ENCODE measurements around the gene DLL1.
A peak's percentile ranks its signal among the peaks of the same experiment; 100 is the strongest.

The DLL1 gene

GRCh38 chr6:170272341-170273065 lies 18.4 kb downstream of the DLL1 start:
- POLR2A ChIA-PET, result no interaction called here
- TF ChIP-seq, protein P1, sequence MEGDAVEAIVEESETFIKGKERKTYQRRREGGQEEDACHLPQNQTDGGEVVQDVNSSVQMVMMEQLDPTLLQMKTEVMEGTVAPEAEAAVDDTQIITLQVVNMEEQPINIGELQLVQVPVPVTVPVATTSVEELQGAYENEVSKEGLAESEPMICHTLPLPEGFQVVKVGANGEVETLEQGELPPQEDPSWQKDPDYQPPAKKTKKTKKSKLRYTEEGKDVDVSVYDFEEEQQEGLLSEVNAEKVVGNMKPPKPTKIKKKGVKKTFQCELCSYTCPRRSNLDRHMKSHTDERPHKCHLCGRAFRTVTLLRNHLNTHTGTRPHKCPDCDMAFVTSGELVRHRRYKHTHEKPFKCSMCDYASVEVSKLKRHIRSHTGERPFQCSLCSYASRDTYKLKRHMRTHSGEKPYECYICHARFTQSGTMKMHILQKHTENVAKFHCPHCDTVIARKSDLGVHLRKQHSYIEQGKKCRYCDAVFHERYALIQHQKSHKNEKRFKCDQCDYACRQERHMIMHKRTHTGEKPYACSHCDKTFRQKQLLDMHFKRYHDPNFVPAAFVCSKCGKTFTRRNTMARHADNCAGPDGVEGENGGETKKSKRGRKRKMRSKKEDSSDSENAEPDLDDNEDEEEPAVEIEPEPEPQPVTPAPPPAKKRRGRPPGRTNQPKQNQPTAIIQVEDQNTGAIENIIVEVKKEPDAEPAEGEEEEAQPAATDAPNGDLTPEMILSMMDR (IDR thresholded peaks at IDR 0.05; ENCODE audit: control extremely low read depth, extremely low read depth, low read depth, missing control alignments), result no peak
- CTCF ChIA-PET, result interaction anchor here (1.0 to 1.6 kb wide), 2 partner anchors 441 to 483 kb away, joined by 5 to 6 read pairs; no protein-coding TSS in a partner anchor
- DNase-seq (ENCODE audit: extremely low spot score), result no peak

GRCh38 chr6:170271771-170272314 lies 19.0 kb downstream of the DLL1 start:
- ChIA-PET POLR2A (no interaction called here), CTCF (interaction anchor here (1.0 to 1.6 kb wide), 2 partner anchors 440 to 483 kb away, joined by 5 to 6 read pairs; no protein-coding TSS in a partner anchor)
- TF ChIP-seq, protein P1 (IDR thresholded peaks at IDR 0.05; ENCODE audit: control extremely low read depth, extremely low read depth, low read depth, missing control alignments), result no peak
- peak; percentile 92 for DNase-seq (ENCODE audit: extremely low spot score)

DNA sequence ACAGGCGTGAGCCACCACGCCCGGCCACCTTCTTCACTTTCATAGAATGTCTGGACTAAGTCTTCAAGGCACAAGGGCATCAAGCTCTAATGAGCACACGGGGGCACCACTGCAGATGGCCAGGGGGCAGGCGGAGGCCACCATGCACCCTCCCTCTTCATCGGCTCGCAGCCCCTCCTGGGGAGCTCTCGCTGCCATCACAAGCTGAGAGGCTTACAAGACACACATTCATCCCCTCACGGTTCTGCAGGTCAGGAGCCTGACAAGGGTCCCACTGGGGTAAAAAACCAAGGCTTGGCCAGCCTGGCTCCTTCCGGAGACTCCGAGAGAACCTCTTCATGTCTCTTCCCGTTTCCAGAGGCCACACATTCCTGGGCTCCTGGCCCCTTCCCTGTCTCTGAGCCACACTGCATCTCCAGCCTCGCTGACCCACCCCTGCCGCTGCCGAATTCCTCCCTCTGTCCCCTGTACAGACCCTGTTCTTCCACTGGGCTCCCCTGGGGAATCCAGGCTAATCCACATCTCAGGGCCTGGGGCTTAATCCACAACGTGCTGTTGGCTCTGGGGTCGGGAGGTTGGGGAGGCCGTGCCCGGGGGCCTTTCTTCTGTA lies 19.8 kb downstream of the DLL1 start:
- ChIA-PET POLR2A (no interaction called here), CTCF (no interaction called here)
- DNase-seq (ENCODE audit: extremely low spot score), result no peak
- TF ChIP-seq, protein P1 (IDR thresholded peaks at IDR 0.05; ENCODE audit: control extremely low read depth, extremely low read depth, low read depth, missing control alignments), result no peak

GRCh38 chr6:170269846-170270541 lies 20.9 kb downstream of the DLL1 start:
- no peak for DNase-seq (ENCODE audit: extremely low spot score)
- ChIA-PET CTCF (interaction anchor here (2.3 kb wide), 1 partner anchor 438 kb away, joined by 4 read pairs; no protein-coding TSS in a partner anchor), POLR2A (no interaction called here)
- TF ChIP-seq, protein P1 (IDR thresholded peaks at IDR 0.05; ENCODE audit: control extremely low read depth, extremely low read depth, low read depth, missing control alignments), result no peak

- CTCF ChIA-PET, result interaction anchor here (2.3 kb wide), 1 partner anchor 437 kb away, joined by 4 read pairs; no protein-coding TSS in a partner anchor
- TF ChIP-seq, protein P1 (IDR thresholded peaks at IDR 0.05; ENCODE audit: control extremely low read depth, extremely low read depth, low read depth, missing control alignments), result no peak
- no peak for DNase-seq (ENCODE audit: extremely low spot score)
- POLR2A ChIA-PET, result no interaction called here
These were observed 21.6 kb downstream of the DLL1 start for GRCh38 chr6:170269151-170269845.
